Common myeloid progenitor, CD34-positive (primary cell): ENCODE results near the gene SMPD3.

Experiments used
- CTCF ChIA-PET: fragments of 350-600 bp; sonication (Branson Sonifier 250); formaldehyde crosslinking; loops from one replicate; lab custom pipeline; 2021; ENCODE audit warnings: antibody characterized with exemption; lab: Charles Lee
- POLR2A ChIA-PET: fragments of 350-600 bp; sonication (Branson Sonifier 250); formaldehyde crosslinking; loops from one replicate; lab custom pipeline; 2021; ENCODE audit warnings: antibody characterized with exemption; lab: Charles Lee
- DNase-seq, 3 donors: peaks; one replicate each; pipeline versions ENCODE4 v3.0.0 to v3.0.0-alpha.2; 2013
- H3K27ac ChIP-seq, 2 experiments: 1 replicate in 1 of 2; 2 replicates in 1 of 2; pipeline ENCODE4 v1.7.0; 2013; ENCODE audit warnings: inconsistent platforms in 2 of 2, low read length in 2 of 2, mild to moderate bottlenecking in 2 of 2, low read depth in 1 of 2, moderate library complexity in 1 of 2; ENCODE audit not compliant: severe bottlenecking in 2 of 2, insufficient read depth in 1 of 2, poor library complexity in 1 of 2
- H3K27me3 ChIP-seq, 5 experiments: replicated peaks in 2 of 5; 1 replicate in 3 of 5; 2 replicates in 2 of 5; pipeline versions ENCODE4 v1.6.1 to v1.7.0; 2013; ENCODE audit warnings: low read length in 4 of 5, mild to moderate bottlenecking in 2 of 5, moderate library complexity in 2 of 5, inconsistent platforms in 1 of 5; ENCODE audit not compliant: insufficient read depth in 5 of 5, control insufficient read depth in 4 of 5
- H3K36me3 ChIP-seq, 4 experiments: 1 replicate in 2 of 4; 2 replicates in 2 of 4; pipeline versions ENCODE4 v1.6.1 to v1.7.0; 2013; ENCODE audit warnings: low read length in 3 of 4, control low read depth in 1 of 4, mild to moderate bottlenecking in 1 of 4; ENCODE audit not compliant: control insufficient read depth in 4 of 4, insufficient read depth in 4 of 4
- H3K4me1 ChIP-seq, 4 experiments: 1 replicate in 3 of 4; 2 replicates in 1 of 4; pipeline versions ENCODE4 v1.6.1 to v1.7.1; 2013; ENCODE audit warnings: low read length in 3 of 4, mild to moderate bottlenecking in 3 of 4, control low read depth in 1 of 4, inconsistent platforms in 1 of 4, moderate library complexity in 1 of 4; ENCODE audit not compliant: control insufficient read depth in 4 of 4, insufficient read depth in 4 of 4; ENCODE audit errors: control extremely low read depth in 1 of 4
- H3K4me3 ChIP-seq, 7 experiments: 1 replicate in 4 of 7; 2 replicates in 3 of 7; pipeline versions ENCODE4 v1.5.1 to v1.7.0; 2013; ENCODE audit warnings: mild to moderate bottlenecking in 7 of 7, low read length in 6 of 7, moderate library complexity in 6 of 7, inconsistent platforms in 2 of 7, low read depth in 2 of 7, control low read depth in 1 of 7; ENCODE audit not compliant: insufficient read depth in 4 of 7, control insufficient read depth in 1 of 7; ENCODE audit errors: extremely low read depth in 1 of 7
- H3K9me3 ChIP-seq, 5 experiments: 1 replicate in 4 of 5; 2 replicates in 1 of 5; pipeline versions ENCODE4 v1.6.1 to v1.7.1; 2013; ENCODE audit warnings: low read length in 4 of 5, mild to moderate bottlenecking in 2 of 5, inconsistent platforms in 1 of 5, low read depth in 1 of 5, moderate library complexity in 1 of 5; ENCODE audit not compliant: control insufficient read depth in 4 of 5, insufficient read depth in 2 of 5; ENCODE audit errors: control extremely low read depth in 1 of 5
- WGBS: methylation state at CpG from one replicate; pipeline ENCODE4 v1.1.5; 2013; ENCODE audit not compliant: insufficient coverage; 5-methylcytosine and 5-hydroxymethylcytosine counted together

The SMPD3 gene

DNA sequence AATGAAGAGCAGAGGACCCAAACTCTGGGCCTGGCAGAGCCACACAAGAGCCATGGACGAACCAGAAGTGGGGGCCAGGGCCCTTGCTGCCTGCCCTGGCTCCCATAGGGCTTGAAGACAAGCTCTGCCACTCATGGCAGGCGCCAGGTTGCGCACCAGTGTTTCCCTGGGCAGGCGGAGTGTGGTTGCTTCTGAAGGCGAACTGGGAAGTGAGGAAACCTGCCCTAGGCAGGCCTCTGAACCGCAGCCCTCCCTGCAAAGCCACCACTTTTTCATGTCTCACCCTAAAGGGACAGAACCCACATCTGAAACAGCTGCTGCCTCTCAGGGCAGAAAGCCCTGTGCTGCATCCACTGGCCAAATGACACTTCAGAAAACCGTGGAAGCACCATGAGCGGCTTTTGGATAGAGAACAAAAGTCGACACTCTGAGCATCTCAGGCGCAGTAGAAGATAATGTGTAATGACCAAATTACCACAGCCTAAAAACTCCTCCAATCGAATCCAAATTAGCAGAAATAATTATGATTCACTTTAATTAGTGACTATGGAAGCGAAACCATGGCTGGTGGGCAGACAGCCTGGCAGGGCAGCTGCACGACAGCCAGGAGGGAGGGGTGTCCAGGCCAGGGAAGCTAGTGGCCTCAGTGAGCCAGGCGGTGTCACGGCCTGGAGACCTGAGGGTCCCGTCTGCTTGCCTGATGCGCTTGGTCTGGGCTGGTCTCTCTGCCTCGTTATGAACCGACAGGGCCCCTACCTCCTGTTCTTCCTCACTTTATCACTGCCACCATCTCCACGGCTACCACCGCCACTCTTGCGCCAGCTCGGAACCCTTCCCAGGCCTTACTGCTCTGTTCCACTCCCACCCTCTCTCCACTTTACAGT lies 78.4 kb downstream of the SMPD3 start:
- H3K27ac ChIP-seq: no peak overlapping the region
- no peaks in the 10 kb centered on the region for H3K9me3 ChIP-seq
- no peaks in the 10 kb centered on the region for H3K36me3 ChIP-seq
- H3K4me1 ChIP-seq: peaks cover 6 to 45% (median 41%) of the 10 kb centered on the region in 4 experiments
- H3K27me3 ChIP-seq: peaks cover 0 to 7% (median 0%) of the 10 kb centered on the region in 5 experiments
- H3K4me3 ChIP-seq: peak overlapping the region in 2 of 7 experiments; percentile 0 to 39
- WGBS: 54% methylated on average over 17 of the region's 23 CpGs
- ChIA-PET CTCF (interaction anchor here (0.9 to 7.8 kb wide), 11 partner anchors 8 to 133 kb away, joined by 3 to 48 read pairs (median 4); no protein-coding TSS in a partner anchor), POLR2A (interaction anchor here (0.6 to 1.0 kb wide), 3 partner anchors 9 to 31 kb away, joined by 3 to 5 read pairs (median 3); no protein-coding TSS in a partner anchor)
- DNase-seq: peak; percentile 71 to 92 (median 92)

DNA sequence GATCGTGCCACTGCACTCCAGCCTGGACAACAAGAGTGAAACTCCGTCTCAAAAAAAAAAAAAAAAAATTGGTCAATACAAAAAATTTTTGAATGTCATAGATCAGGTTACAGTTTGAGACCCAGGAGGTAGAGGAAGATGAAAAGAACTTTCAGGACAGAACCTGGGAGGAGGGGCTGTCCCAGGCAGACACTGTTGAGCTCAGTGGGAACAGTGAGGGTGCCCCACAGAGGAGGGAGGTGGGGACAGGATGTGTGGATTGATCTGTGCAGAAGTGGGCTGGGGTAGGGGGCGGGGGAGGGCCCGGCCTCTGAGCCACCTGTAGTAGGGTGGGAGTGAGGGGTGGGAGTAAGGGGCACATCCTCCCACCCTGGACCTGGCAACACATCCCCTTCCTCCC lies 79.1 kb downstream of the SMPD3 start:
- POLR2A ChIA-PET: interaction anchor here (0.6 to 1.0 kb wide), 3 partner anchors 13 to 49 kb away, joined by 3 to 5 read pairs (median 3); no protein-coding TSS in a partner anchor
- WGBS: no CpG with 5 or more reads among the region's 4 CpGs
- Histone ChIP-seq H3K9me3 (no peaks in the 10 kb centered on the region), H3K4me3 (peak overlapping the region in 1 of 7 experiments; percentile 39), H3K27me3 (peaks cover 0 to 7% (median 0%) of the 10 kb centered on the region in 5 experiments), H3K36me3 (no peaks in the 10 kb centered on the region), H3K4me1 (peaks cover 6 to 51% (median 41%) of the 10 kb centered on the region in 4 experiments), H3K27ac (no peak overlapping the region)
- CTCF ChIA-PET: interaction anchor here (0.7 to 7.8 kb wide), 10 partner anchors 9 to 132 kb away, joined by 3 to 48 read pairs (median 4); no protein-coding TSS in a partner anchor
- DNase-seq: no peak

DNA sequence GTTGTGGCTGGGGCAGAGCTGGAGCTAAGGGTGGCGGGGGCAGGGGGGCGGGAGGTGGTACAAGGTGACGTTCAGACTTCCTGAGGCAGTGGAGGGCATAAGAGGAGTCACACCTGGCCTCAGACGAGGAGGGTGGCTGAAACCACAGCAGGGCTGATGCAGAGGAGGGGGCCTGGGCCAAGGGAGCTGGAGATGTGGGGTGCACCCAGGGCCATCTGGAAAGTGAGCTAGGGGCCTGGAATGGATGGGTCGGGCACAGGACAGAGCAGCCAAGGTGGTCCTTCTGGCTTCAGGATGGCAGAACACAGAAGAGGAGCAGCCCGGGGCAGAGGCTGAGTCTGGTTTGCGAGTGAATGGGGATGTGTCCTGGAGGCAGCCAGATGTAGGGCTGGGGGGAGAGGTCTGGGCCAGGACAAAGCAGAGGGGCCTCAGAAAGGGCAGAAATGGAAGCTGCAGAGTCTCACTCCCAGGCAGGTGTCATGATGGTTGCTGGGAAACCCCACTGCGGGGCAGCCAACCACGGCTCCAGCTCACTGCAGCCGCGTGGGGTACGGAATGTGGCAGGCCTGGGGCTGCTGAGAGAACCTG lies 79.9 kb downstream of the SMPD3 start:
- POLR2A ChIA-PET: interaction anchor here (0.7 kb wide), 1 partner anchor 50 kb away, joined by 3 read pairs; no protein-coding TSS in a partner anchor
- peaks cover 0 to 7% (median 0%) of the 10 kb centered on the region in 5 experiments for H3K27me3 ChIP-seq
- CTCF ChIA-PET: interaction anchor here (0.7 to 7.8 kb wide), 7 partner anchors 10 to 99 kb away, joined by 3 to 48 read pairs (median 3); no protein-coding TSS in a partner anchor
- no peak overlapping the region for H3K27ac ChIP-seq
- WGBS: 82% methylated on average over 9 of the region's 12 CpGs
- peaks cover 6 to 58% (median 41%) of the 10 kb centered on the region in 4 experiments for H3K4me1 ChIP-seq
- H3K9me3 ChIP-seq: no peaks in the 10 kb centered on the region
- H3K4me3 ChIP-seq: no peak overlapping the region
- no peaks in the 10 kb centered on the region for H3K36me3 ChIP-seq
- peak in 2 of 3 donors; percentile 28 to 30 for DNase-seq

DNA sequence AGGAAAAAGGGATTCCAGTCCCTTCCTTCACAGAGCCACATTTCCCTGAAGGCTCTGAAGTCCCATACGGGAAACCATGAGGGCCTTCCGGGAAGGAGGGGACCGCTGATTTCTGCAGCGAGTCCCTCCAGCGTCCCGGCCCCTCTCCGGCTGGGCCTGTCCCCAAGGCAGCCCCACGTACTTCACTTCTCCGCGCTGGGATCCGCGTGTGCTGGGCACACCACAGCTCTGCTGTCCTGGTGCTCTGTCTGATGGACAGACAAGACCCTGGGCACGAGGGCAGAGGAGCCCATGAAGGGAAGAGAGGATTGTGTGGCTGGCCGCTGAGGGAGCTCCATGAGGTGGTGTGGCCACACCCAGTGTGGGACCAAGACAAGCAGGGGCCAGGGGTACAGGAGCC lies 80.4 kb downstream of the SMPD3 start:
- POLR2A ChIA-PET: no interaction called here
- peaks cover 6 to 60% (median 41%) of the 10 kb centered on the region in 4 experiments for H3K4me1 ChIP-seq
- 84% methylated on average over 4 of the region's 14 CpGs for WGBS
- H3K27ac ChIP-seq: no peak overlapping the region
- no peak for DNase-seq
- H3K27me3 ChIP-seq: peaks cover 0 to 7% (median 0%) of the 10 kb centered on the region in 5 experiments
- H3K4me3 ChIP-seq: no peak overlapping the region
- H3K9me3 ChIP-seq: no peaks in the 10 kb centered on the region
- no peaks in the 10 kb centered on the region for H3K36me3 ChIP-seq
- CTCF ChIA-PET: interaction anchor here (1.0 to 7.8 kb wide), 5 partner anchors 8 to 28 kb away, joined by 3 to 48 read pairs (median 7); no protein-coding TSS in a partner anchor

DNA sequence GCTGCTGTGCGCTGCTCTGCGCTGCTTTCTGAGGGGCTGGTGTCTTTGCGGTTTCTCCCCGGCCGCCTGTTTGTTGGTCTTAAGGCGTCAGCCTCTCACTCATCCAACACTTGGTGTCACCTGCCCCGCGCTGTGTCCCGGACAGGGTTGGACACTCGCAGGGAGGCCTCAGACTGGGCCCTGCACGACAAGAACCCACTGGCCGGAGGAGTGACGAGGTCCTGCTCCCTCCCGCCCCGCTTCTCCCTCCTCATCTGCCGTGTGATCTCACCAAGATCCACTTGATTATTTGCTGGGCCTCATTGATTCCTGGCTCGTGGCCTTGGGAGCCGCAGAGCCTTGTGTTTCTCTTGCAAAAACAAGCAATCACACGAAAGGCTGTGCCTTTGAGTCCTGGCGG lies 80.9 kb downstream of the SMPD3 start:
- 91% methylated on average over 20 of the region's 20 CpGs for WGBS
- DNase-seq: no peak
- H3K4me1 ChIP-seq: peaks cover 6 to 60% (median 41%) of the 10 kb centered on the region in 4 experiments
- POLR2A ChIA-PET: no interaction called here
- no peak overlapping the region for H3K4me3 ChIP-seq
- H3K36me3 ChIP-seq: no peaks in the 10 kb centered on the region
- no peaks in the 10 kb centered on the region for H3K9me3 ChIP-seq
- H3K27ac ChIP-seq: no peak overlapping the region
- CTCF ChIA-PET: interaction anchor here (1.0 to 7.8 kb wide), 4 partner anchors 9 to 28 kb away, joined by 3 to 48 read pairs (median 8); no protein-coding TSS in a partner anchor
- H3K27me3 ChIP-seq: peaks cover 0 to 7% (median 0%) of the 10 kb centered on the region in 5 experiments

DNA sequence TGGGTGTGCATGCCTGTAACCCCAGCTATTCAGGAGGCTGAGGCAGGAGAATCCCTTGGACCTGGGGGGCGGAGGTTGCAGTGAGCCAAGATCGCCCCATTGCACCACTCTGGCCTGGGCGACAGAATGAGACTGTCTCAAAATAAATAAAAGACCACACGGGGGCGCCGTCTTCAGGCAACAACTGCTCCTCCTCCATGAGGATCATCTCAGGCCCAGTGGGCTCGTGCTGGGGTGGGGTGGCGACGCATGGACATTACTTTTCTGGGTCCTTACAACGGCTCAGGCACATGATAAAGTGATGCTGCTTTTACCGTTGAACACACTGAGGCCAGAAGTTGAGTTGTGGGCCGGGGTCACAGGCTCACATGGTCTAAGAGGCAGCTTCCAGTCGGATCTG lies 81.3 kb downstream of the SMPD3 start:
- Histone ChIP-seq H3K9me3 (no peaks in the 10 kb centered on the region), H3K27me3 (peaks cover 0 to 7% (median 0%) of the 10 kb centered on the region in 5 experiments), H3K4me1 (peaks cover 6 to 64% (median 41%) of the 10 kb centered on the region in 4 experiments), H3K36me3 (no peaks in the 10 kb centered on the region), H3K27ac (no peak overlapping the region), H3K4me3 (no peak overlapping the region)
- DNase-seq: peak; percentile 45 to 66 (median 58)
- POLR2A ChIA-PET: no interaction called here
- WGBS: 64% methylated on average over 13 of the region's 13 CpGs
- CTCF ChIA-PET: interaction anchor here (0.8 to 7.8 kb wide), 8 partner anchors 9 to 145 kb away, joined by 3 to 48 read pairs (median 4); no protein-coding TSS in a partner anchor
